RCC 7860 (cell line): ENCODE measurements around the gene IL12RB1.
A peak's percentile ranks its signal among the peaks of the same experiment; 100 is the strongest.
"Not testable (repeated sequence)": the region's sequence is repeated elsewhere in the genome, so short reads cannot be mapped to it uniquely, and the experiment has no call there.

ENCODE experiments used
- DNase-seq: peaks from one replicate; pipeline ENCODE4 v3.0.0-alpha.2; 2015; ENCODE audit warnings: low spot score
- FAIRE-seq: peaks from 2 replicates; lab custom pipeline; 2012; peaks lifted over from hg19 to GRCh38; lab: Jason Lieb, UNC

The IL12RB1 gene

DNA sequence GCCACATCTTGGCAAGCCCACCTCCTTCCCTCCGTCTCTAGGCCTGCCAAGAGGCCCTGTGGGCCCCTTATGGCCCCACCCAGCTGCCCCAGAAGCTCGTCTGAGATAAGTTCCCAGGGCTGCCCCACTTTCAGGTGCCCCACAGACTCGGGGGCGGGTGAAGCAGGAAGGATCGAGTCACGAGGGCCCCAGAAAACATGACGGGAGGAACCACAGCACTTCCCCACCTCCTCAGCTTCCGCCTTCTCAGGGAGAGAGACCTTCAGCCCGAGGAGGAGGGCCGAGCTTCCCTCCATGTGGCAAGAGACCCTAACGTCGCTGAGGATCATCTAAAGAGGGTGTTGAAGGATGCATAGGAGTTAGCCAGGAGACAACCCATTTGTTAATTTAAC is 4.5 kb upstream of the IL12RB1 start:
- DNase-seq, result no peak
- FAIRE-seq, result no peak

DNA sequence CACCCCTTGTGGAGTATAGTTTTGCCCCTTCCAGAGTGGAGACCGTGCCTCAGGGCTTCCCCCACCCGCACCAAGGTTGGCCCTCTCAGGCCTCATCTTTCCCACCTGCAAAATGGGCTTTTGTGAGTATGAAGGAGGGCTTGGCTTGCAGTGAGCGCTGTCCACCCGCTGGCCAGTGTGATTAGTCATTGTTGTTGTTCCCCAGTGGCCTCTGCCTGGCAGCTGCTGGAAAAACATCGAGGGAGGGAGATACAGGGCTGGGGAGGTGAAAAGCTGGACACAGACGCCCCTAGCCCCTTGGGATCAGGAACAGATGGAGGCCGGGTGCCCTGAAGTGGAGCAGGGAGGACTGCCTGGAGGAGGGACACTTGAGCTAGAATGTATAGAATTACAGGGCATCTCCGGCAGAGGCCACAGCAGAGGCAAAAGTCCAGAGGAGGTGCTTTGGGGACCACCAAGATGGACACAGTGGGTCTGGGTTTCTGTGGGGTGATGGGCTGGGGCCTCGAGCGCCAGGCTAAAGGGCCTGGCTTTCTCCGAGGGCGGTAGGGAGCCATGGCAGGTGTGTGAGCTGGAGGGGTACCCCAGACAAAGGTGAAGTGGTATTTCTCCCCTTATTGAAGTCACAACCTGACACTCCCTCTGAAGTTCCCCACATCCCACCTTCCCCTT is 3.9 kb upstream of the IL12RB1 start:
- FAIRE-seq (no peak), DNase-seq (no peak)

DNA sequence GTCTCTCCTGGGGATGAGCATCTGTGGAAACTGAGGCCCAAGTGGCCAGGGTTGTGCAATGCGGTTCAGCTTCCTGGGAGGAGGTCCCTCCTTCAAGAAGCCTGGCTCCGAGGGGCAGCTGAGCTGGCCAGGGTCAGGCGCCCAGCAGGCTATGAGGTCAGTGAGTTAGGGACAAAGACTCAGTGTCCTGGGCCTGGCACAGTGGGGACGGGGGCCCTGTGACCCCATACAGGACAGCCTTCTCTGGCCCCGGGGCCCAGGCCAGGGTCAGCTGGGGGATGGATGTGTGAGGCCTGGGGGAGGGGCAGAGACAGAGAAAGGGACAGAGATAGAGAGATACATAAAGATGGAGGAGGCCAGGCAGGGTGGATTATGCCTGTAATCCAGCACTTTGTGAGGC is 3.0 kb upstream of the IL12RB1 start:
- no peak for FAIRE-seq
- DNase-seq, result no peak

DNA sequence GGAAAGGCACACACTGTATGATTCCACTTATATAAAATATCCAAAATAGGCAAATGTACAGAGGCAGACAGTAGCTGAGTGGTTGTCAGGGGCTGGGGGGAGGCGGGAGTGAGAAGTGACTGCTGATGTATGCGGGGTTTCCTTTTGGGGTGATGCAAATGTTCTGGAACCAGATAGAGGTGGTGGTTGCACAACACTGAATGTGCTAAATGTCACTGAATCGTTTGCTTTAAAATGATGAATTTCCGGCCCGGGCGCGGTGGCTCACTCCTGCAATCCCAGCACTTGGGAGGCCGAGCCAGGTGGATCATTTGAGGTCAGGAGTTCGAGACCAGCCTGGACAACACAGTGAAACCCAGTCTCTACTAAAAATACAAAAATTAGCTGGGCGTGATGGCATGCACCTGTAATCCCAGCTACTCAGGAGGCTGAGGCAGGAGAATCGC is 2.4 kb upstream of the IL12RB1 start:
- FAIRE-seq, result not testable (repeated sequence)

DNA sequence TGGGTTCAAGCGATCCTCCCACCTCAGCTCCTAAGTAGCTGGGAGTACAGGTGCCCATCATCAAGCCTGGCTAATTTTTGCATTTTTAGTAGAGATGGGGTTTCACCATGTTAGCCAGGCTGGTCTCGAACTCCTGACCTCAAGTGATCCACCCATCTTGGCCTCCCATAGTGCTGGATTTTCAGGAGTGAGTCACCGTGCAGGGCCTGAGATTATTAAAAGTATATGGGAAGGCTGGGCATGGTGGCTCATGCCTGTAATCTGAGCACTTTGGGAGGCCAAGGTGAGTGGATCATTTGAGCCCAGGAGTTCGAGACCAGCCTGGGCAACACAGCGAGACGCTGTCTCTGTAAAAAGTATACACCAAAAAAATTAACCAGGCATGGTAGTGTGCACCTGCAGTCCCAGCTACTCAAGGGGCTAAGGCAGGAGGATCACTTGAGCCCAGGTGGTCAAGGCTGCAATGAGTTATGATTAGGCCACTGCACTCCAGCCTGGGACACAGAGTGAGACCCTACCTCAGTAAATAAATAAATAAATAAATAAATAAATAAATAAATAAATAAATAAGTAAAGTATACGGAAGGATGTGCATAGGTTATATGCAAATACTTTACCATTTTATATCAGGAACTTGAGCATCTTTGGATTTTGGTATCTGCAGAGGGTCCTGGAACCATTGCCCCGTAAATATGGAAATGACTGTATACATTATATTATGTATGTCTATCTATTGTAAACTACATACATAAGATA is 854 bp downstream of the IL12RB1 start:
- no peak for DNase-seq
- no peak for FAIRE-seq

More for the DNA sequence above, 2.4 kb upstream of the IL12RB1 start:
- not testable (repeated sequence) for DNase-seq

DNA sequence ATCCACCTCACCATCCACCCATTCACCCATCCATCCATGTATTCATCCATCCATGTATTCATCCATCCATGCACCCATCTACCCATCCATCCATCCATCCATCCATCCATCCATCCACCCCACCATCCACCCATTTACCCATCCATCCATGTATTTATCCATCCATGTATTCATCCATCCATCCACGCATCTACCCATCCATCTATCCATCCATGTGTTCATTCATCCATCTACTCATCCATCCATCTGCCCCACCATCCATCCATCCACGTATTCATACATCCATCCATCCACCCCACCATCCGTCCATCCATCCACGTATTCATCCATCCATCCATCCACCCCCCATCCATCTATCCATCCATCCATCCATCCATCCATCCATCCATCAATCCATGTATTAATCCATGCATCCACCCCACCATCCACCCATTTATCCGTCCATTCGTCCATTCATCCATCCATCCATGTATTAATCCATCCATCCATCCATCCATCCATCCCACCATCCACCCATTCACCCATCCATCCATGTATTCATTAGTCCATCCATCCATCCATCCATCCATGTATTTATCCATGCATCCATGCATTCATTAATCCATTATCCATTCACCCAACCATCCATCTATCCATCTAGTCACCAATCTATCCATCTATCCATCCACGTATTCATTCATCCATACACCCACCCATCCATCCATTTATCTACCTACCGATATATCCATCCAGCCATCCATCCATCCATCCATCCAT is 2.6 kb downstream of the IL12RB1 start:
- FAIRE-seq (no peak), DNase-seq (no peak)

DNA sequence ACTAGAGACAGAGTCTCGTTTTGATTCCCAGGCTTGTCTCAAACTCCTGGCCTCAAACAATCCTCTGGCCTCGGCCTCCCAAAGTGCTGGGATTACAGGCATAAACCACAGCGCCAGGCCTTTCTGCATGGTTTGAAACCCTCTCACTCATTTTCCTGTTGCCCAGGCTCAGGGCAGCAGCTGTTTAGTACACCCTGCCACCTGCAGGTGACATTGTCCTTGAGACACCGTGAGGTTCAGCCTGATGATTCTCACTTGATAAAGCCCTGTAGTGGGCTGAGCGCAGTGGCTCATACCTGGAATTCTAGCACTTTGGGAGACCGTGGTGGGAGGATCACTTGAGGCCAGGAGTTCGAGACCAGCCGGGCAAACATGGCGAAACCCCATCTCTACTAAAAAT is 12.5 kb downstream of the IL12RB1 start:
- DNase-seq, result no peak
- no peak for FAIRE-seq

DNA sequence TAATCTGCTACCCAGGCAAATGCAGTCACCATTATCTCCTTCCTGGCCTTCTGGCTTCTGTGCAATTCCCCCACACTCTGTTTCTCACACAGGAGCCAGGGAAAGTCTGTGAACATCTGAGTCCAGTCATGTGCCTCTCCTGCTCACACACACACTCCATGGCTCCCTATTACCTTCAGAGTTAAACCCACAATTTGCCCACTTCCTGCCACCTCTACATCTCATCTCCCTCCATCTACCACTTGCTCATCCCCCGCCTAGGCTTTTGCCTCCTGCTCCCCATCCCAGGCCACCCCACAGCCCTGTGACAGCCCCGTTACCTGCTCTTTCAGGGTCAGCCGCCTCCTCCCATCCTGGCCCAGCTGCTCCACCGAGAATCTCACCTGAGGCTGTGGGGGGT is 13.5 kb downstream of the IL12RB1 start:
- no peak for FAIRE-seq
- DNase-seq, result no peak

DNA sequence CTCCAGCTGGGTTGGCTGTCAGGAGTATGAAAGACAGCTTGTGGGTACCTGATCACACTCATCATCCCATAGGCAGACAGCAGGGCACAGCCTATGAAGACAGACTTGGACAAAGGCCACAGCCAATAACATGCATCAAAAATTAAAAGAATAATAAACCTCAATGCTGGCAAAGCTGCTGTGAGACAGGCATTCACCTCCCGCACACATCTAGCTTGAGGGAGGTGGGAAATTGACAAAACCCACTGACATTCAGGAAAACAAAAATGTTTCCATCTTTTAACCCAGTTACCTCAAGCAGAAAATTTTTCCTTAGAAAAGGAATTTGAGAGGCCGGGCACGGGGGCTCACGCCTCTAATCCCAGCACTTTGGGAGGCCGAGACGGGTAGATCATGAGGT is 14.4 kb downstream of the IL12RB1 start:
- DNase-seq (no peak), FAIRE-seq (no peak)

DNA sequence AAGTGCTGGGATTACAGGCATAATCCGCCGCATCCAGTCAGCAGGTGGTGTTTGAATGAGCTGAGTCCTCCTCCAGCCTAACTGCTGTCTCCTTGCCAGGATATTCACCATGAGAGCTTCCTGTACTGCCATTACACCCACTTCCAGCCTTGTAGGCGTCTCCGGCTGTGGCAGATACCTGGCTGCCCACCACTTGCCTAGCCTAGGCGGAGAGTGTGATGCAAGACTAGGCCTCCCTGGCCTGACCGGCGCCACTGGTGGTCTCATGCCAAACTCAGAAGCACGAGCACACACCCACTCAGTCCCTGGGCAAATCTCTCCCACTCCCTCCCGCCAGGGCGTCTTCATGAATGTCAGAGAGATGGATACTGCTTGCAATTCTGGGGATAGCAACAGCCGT is 16.6 kb downstream of the IL12RB1 start:
- FAIRE-seq, result no peak
- no peak for DNase-seq

DNA sequence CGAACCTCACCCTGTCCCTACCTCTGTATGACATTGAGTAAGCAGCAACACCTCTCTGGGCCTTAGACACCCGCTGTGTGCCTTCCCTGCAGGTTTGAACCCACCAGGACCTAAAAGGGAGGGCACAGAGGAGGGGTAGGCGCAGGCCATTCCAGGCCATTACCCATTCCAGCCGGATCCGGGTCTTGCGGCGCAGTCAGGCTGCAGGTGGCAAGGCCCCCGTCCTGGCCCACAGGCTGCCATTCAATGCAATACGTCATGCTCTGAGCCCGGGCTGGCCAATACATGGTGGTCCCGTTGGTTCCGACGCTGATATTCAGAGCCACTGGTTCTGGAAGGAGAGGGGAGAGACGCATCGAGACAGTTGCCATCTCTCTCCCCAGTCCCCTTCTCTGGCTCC is 17.4 kb downstream of the IL12RB1 start:
- DNase-seq (no peak), FAIRE-seq (no peak)

DNA sequence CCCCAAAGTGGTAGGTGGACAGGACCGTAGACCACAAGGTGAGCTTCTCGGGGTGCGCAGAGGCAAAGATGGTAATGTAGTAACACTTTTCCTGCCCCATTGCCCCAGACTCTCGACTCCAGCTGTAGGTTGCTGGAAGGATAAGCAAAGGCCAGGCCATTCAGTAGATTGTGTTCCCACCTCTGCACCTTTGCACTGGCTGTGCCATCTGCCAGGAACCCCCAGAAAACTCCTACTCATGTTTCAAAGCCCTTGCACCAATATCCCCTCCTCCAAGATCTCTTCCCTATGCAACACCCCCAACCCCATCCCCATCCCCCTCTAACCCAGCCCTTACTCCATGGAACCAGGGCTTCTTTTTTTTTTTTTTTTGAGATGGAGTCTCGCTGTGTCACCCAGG is 18.3 kb downstream of the IL12RB1 start:
- DNase-seq (no peak), FAIRE-seq (no peak)

DNA sequence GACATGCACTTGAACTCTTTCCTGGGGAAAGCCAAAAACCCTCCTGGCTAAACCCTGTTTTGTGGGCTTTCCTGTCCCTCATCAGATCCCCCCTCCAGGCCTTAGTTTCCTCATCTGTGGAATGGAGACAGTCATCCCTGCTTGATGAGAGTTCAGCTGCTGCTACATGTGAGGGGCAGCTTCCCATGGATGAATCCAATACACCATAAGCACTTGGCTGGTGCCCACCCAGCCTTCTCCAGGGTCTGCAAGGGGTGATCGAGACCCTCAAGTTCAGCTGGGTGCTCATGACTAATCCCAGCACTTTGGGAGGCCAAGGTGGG is 21.6 kb downstream of the IL12RB1 start:
- FAIRE-seq, result no peak
- DNase-seq, result no peak

DNA sequence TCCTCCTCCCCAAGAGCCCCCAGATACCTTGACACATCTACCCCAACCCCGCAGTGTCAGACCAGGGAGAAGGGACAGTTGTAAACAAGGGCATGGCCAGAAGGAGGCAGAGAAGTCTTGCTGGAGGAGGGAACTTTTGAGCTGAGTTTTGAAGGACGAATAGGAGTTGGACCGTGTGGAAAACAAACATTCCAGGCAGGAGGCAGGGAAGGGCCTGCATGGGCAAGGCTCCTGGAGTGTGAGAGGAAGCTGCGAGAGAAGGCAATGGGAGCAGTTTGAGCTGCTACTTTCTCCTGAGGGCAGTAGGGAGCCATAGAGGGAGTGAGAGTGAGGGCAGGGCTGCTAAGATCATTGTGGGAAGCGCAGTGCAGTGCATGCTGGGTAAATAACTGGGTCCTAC is 23.3 kb downstream of the IL12RB1 start:
- DNase-seq (no peak), FAIRE-seq (no peak)

DNA sequence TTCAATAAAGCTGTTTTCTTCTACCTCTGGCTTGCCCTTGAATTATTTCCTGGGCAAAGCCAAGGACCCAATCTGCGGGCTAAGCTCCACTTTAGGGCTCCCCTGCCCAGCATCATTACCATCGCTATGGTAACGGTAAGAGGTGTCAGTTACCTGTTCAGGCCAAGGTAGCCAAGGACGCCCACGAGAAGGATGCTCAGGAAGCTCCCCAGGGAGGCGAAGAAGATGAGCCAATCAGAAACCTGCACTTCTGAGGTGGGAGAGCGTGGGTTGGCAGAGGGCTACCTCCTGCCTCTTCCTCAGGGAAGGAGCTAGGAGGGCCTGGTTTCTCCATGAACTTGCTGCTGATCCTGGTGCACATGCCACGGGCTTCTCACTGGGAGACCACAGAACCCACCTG is 24.7 kb downstream of the IL12RB1 start:
- FAIRE-seq (no peak), DNase-seq (no peak)

DNA sequence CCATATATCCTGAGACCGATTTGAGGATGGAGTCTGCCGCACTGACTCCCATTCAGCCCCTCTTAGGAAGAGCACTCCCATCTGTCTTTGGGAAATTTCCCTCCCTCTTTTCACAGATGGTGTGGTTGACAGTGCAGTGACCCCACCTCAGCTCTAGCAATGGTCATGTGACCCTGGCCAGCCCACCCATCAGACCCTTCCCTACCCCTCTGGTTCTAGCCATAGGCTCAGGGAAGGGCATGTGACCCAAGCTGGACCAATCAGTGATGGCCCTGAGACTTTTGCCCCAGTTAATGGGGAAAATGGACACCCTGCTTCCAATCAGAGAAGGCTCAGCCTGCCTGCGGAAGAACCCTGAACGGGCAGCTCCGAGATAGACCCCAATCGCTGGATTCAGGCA is 26.3 kb downstream of the IL12RB1 start:
- FAIRE-seq (no peak), DNase-seq (no peak)

DNA sequence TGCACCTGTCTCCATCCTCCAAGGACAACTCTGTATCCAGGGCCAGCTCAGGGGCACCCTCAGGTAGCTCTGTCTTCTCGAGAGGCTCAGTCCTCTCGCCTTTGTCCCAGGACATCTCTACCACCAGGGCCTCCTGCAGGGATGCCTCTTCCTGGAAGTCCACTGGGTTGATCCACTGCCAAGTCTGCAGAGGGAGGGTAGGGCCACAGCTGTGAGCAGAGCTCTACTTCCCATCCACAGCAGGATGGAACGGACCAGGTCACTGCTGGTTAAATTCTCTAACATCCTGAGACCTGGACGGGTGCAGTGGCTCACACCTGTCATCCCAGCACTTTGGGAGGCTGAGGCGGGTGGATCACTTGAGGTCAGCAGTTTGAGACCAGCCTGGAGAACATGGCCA is 26.8 kb downstream of the IL12RB1 start:
- DNase-seq (no peak), FAIRE-seq (no peak)

DNA sequence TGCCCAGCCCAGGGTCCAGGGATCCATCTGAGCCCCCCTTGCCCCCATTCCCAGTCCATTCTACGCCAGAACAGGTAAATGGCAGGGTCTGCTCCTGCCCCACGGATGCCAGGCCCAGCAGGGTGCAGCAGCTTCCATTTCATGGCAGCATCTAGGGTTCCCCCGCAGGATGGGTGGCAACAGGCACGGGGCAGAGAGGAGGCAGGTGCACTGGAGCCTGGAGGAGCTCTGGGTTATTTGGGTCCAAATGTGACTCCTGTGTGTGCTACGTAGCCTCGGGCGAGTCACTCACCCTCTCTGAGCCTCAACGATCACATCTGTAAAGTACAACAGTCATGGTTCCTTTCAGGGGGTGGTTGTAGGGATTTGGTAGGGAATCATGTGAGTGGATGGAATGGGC is 27.4 kb downstream of the IL12RB1 start:
- FAIRE-seq (no peak), DNase-seq (no peak)

DNA sequence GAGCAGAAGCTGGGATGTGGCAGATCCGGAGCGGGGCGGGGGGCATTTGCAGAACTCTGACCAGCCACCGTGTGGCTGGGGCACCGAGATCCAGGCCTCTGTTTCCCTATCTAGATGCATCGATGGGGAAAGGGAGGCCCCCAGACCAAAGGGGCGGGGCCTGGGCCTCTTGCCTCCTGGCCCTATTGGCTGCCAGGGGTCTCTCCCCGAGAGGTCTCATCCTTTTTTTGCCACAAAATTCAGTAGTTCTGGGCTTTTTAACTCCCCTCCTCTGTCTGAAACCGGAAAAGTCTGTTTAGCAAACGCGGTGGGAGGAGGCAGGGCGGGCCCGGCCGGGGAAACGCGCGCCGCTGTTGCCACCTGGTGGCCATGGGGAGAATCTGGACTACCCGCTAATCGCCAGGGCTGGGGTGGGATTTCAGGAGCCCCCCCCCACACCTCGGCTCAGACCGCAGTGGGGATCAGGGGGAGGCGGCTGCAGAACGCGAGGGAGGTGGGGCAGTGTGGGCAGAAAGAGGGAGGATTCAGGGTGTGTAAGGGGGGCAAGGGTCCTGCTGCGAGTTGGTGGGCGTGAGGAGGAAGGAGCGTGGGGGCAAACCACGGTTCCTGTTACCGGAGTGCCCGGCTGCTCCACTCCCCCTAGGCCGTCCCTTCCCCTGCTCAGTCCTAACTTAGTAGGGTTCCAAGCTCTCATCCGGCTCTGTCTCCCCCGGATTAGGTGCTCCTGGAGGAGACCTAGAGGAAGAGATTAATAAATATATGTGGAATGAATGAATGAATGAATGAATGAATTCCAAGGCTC is 28.3 kb downstream of the IL12RB1 start:
- FAIRE-seq, result no peak
- peak; percentile 51 for DNase-seq

DNA sequence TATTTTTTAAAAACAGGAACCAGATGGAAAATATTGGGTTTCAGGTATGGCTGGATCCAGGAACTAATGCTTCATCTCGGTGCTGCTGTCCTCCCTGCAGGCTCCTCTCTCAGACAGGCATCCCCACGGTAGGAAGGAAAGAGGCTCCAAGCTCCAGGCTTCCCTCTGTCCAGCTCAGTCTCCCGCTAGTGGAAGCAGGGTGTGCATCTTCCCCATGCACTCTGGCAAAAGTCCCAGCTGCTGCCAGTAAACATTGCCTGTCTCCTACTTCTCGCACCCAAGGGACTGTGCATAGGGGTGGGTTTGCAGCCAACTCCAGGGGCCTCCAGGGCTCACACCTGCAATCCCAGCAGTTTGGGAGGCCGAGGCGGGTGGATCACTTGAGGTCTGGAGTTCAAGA is 29.2 kb downstream of the IL12RB1 start:
- no peak for FAIRE-seq
- DNase-seq, result no peak

DNA sequence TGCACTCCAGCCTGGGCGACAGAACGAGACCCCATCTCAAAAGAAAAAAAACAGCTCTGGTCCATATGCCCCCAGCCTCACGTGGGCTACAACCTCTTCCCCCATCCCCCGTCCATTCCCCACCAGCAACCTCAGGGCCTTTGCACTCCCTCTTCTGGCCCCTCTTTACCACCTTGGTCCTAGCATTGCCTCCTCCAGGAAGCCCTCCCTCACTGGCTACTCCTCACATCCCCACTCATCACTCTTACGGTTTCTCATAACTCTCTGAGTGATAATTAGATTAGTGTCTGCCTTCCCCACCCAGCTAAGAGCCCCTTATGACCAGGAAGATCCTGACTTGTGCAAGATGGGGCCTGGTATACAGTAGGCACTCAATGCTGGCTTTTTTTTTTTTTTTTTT is 30.8 kb downstream of the IL12RB1 start:
- FAIRE-seq (no peak), DNase-seq (no peak)
